Measurements from ENCODE around the gene TEX55. TPM values are rescaled to one million over a fixed set of nuclear protein-coding genes. Genes with fewer than 3 reads are reported as not detected.
"Not testable (repeated sequence)": the region's sequence is repeated elsewhere in the genome, so short reads cannot be mapped to it uniquely, and the experiment has no call there.

Gene TEX55
- polyA plus RNA-seq (ENCODE audit: insufficient read length in 12 of 12) = not detected
- long read RNA-seq, donor 1 = 0 reads
- long read RNA-seq, donor 2 = 0 reads
- long read RNA-seq, donor 3 = 0 reads
- long read RNA-seq, donor 4 = 0 reads
- long read RNA-seq, donor 5 = 0 reads
- long read RNA-seq, donor 6 = 0 reads
- long read RNA-seq, donor 7 = 0 reads
- long read RNA-seq, donor 8 = 0 reads
- long read RNA-seq, donor 9 = 0 reads
- long read RNA-seq, donor 10 = 0 reads
- long read RNA-seq, donor 11 = 0 reads

DNA sequence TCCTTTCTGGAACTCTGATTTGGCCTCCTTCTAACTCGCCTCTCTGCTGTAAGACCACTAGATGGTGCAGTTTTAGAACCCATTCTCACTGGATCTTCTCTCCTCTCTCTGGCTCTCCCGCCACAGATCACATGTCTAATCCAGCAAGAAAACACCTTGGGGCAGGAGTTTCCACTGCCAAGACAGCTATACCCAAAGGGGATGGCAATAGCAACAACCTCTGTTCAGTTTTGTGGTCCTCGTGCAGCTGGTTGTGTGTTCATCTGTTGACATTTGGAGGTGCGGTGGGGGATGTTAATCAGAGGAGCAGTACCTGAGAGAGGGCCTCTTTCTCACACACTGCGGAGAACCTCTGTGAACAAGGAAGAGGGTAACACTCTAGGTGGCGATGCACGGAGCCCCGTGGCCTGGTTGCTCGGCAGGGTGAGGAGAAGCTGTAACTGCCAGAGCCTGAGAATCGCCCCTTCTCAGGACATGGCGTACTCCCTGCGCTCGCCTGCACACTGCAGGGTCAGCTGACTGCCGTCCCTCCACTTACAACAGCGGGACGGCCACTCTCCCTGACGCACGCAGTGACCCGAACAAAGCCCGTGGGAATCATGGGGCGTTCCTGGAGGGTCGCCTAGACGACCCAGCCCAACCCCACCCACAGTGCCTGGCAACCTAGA is at the start of gene TEX55:
TEX55 (plus strand) TSS at position 666 of the 668 bp plus-strand sequence. CDS start 25 bp downstream, outside the sequence.
- peak; percentile 13 for DNase-seq

DNA sequence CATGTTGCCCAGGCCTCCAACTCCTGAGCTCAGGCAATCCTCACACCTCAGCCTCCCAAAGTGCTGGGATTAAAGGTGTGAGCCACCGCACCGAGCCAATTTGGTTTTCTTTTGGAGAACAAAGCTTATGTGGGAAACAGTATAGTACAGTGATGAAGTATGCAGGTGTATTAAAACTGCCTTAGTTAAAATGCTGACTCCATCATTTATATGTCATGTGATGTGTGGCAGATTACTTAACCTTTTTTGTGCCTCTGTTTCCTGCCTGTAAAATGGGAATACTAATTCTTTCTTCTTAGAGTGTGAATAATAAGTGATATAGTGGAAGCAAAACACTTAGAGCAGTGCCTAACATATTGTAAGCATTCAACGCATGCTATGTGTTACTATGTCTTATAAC is 48.0 kb upstream of the TEX55 start:
- DNase-seq = no peak

DNA sequence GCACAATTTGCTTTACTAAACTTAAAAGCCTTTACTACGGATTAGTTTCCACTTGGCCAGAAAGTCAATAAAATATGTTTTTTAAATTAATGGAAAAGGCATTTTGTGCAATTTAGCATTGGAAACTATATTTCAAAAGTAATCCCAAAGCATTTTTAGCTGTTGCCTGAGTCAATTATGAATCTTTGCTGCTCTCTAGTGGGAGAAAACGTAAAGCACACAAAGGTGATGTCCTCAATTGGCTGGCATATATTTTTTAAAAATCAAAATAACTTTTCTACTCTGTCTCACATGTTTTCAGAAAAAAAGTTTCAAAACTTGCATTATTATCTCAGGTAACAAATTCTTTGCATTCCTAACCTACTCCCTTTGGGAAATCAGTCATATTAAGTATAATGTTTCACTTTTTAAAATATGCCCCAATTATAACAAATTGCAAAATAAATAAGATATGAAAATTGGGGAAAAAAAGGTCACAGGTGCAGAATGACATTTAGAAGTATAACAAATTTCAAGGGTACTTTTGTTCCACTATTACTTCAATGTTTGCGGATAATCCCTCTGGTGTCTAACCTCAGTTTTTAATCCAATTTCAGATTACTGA is 47.2 kb upstream of the TEX55 start:
- DNase-seq = peak; percentile 48

DNA sequence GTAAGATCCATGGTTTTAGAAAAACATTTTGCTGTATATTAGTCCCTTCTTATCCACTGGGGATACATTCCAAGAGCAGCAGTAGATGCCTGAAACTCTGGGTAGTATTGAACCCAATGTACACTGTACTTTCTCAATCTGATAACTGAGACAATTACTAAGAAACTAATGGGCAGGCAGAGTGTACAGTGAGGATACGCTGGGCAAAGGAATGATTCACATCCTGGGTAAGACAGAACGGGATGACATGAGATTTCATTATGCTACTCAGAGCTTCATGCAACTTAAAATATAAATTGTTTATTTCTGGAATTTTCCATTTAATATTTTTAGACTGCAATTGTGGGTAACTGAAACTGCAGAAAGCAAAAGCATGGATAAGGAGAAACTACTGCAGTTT is 46.2 kb upstream of the TEX55 start:
- no peak for DNase-seq

DNA sequence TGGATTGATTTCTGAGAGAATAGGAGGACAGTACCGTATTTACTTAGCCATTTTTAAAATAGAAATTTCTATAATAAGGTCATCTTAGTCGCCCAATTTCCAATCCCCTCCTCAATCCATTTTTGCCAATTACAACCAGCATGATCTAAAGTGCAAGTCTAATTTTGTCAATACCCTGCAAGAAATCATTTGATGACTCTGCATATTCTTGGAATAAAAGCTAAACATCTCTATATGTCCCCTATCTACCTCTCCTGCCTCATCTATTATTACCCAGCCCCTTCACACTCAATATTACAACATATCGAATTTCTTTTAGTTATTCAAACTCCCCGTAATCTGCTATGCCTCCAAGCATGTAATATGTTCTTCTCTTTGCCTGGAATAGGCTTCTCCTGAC is 41.9 kb upstream of the TEX55 start:
- DNase-seq = no peak

DNA sequence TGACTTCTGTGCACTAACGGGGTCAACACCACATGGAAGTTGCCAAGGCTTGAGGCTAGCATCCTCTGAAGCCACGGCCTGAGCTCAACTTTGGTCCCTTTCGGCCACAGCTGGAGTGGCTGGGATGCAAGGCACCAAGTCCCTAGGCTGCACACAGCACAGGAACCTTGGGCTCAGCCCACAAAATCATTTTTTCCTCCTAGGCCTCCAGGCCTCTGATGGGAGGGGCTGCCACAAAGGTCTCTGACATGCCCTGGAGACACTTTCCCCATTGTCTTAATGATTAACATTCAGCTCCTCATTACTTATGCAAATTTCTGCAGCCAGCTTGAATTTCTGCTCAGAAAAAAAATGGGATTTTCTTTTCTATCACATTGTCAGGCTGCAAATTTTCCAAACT is 27.6 kb upstream of the TEX55 start:
- DNase-seq = not testable (repeated sequence)

DNA sequence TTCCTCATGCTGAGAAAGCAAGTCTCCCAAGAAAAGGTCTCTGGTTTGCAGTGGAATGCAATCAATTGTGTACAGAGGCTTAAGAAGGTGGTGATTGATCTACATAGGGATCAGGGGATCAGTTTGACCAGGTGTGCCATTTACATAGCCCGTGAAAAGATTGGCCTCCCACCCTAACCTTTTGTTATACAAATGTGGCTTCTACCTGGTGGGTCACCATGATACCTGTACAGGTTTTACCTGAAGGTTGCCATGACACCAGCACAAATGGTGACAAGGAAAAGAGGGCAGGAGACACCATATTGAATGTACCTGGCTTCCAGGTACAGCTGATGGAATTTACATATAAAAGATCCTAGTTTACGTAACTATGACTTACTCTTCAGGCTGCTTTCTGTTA is 25.5 kb upstream of the TEX55 start:
- DNase-seq = no peak

DNA sequence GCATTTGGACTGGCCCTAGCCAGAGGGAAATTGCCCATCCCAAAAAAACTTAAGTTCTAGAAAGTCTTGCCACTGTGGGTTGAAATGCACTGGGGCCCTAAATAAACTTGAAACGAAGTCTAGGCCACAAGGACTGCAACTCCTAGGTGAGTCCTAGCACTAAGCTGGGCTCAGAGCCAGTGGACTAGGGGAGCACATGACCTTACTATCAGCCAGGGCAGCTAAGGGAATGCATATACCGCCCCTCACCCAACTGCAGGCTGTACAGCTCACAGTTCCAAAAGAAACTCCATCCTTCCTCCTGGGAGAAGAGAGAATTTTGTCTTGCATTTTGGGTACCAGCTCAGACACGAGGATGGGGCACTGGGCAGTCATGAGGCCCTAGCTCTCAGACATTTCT is 23.6 kb upstream of the TEX55 start:
- no peak for DNase-seq

DNA sequence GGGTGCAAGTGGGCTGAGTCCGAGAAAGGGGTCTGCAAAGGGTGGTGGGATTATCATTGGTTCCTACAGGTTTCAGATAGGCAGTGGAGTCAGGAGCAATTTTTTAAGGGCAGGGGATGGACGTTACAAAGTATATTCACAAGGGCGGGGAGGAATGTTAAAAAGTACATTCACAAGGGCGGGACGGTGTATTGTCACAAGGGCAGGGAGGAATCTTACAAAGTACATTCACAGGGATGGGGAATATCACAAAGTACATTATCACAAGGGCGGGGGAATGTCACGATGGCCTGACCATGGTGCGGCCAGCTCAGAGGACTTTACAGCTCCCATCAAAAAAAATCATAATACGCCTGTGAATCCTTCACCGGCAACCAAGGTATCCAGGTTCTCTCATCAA is 20.6 kb upstream of the TEX55 start:
- no peak for DNase-seq

DNA sequence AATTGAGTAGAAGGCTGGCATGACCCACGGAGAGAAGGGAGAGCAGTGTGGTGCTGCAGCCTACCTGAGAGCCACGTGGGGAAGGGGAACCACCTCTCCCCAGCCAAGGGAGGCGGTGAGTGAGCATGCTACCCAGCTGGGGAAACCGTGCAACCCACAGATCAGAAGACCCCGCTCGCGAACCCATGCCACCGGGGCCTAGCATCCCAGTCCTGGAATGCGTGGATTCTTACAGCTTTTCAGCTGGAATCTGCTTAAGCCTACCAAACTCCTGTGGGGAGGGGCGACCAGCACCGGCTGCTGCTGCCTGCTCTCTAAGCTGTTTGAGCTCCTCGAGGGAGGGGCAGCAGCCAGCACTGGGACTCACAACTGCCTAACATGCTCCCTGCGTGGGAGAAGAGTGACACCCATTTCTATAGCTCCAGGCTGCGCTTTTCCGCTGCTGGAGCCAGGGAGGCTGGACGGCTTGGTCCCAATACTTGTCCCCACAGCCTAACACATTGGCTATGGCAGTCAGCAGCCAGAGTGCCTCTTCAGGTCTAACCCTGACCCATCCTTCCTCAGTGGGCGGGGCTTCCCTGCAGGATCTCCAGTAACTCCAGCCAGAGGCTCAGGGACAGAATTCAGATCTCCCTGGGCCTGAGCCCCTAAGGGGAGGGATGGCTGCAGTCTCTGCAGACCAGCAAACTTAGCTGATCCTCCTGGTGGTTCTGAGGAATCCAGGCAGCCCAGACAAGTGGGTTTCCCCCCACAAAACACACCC is 20.0 kb upstream of the TEX55 start:
- DNase-seq = no peak

DNA sequence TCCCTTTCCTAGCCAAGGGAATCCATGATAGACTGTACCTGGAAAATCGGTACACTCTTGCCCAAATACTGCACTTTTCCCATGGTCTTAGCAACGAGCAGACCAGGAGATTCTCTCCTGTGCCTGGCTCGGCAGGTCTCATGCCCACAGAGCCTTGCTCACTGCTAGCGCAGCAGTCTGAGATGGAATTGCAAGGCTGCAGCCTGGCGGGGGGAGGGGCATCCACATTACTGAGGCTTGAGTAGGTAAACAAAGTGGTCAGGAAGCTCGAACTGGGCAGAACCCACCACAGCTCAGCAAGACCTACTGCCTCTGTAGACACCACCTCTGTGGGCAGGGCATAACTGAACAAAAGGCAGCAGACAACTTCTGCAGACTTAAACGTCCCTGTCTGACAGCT is 15.7 kb upstream of the TEX55 start:
- DNase-seq = not testable (repeated sequence)

DNA sequence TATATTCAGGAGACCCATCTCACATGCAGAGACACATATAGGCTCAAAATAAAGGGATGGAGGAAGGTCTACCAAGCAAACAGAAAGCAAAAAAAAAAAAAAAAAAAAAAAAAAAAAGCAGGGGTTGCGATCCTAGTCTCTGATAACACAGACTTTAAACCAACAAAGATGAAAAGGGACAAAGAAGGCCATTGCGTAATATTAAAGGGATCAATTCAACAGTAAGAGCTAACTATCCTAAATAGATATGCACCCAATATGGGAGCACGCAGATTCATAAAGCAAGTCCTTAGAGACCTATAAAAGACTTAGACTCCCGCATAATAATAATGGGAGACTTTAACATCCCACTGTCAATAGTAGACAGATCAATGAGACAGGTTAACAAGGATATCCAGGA is 13.7 kb upstream of the TEX55 start:
- DNase-seq = not testable (repeated sequence)

DNA sequence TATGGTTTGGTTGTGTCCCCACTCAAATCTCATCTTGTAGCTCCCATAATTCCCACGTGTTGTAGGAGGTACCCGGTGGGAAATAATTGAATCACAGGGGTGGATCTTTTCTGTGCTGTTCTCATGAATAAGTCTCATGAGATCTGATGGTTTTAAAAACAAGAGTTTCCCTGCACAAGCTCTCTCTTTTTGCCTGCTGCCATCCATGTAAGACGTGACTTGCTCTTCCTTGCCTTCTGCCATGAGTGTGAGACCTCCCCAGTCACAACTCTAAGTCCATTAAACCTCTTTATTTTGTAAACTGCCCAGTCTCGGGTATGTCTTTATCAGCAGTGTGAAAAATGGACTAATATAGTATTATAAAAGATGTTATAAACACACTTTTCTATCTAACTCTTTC is 6.6 kb upstream of the TEX55 start:
- not testable (repeated sequence) for DNase-seq

DNA sequence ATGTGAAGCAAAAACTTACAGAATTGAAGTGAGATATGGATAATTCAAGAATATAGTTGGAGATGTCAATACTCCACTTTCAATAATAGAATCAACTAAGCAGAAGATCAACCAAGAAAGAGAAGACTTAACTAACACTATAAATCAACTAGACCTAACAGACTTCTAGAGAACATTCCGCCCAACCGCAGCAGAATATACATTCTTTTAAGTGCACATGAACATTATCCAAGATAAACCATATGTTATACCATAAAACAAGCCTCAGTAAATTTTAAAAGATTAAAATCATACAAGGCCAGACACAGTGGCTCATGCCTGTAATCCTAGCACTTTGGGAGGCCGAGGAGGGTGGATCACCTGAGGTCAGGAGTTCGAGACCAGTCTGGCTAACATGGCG is 5.5 kb upstream of the TEX55 start:
- no peak for DNase-seq

DNA sequence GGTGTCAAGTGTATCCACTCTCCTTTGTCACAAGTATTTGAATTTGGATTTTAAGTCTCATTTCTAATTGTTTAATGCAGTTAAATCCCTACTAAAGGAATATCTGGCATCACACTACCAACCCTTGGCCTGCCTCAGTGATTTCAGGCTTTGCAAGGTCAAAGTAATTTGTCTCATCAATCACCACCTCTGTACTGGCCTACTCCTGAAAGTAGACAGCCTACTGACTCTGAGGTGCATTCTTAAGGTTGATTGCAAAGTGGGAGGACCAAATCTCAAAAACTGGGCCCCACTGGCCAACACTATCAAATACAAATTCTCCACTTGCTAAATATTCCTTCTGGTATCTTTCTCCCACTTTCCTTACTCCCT is 851 bp upstream of the TEX55 start:
- no peak for DNase-seq

DNA sequence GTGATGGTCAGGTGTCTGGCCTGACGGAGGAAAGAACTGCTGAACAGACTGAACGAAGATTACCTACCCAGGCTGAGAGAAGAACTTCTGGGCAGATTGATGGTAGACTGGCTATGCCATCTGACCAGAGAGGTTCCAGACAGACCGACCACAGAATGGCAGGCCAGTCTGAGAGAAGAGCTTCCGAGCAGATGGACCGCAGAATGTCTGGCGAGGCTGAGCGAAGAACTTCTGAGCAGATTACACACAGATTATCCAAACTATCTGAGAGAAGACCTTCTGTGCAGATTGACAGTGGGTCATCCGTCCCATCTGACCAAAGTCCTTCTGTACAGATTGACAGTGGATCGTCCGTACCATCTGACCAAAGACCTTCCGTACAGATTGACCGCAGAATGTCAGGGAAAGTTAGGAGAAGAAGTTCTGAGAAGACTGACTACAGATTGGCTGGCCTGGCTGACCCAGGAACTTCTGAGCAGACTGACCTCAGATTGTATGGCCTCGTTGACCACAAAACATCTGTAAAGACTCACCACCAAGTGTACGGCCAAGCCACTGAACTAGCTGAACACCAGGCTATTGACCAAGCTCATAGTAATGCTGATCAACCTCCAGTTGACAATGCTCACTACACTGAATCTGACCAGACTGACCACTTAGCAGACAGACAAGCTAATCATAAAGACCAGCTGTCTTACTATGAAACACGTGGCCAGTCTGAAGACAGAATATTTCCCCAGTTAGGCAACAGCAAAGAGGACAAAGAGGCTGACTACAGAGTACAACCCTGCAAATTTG is 812 bp downstream of the TEX55 start:
- DNase-seq = no peak

DNA sequence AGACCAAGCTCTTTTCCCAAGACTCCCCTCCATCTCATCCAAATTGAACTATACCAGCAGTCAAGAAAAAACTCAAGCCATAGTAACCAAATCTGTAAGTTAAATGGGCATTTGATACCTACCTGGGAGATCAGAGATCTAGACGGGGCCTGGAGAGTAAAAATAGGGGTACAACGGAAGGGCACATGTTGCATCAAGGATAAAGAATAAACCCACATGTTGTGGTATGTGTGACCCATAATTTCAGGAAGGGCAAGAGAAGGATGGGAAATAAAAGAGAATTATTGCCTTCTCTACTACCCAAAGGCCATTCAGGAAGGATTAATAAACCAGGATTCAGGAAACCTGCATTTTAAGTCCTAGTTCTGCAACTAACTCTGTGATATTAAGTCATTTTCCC is 1.5 kb downstream of the TEX55 start:
- no peak for DNase-seq

DNA sequence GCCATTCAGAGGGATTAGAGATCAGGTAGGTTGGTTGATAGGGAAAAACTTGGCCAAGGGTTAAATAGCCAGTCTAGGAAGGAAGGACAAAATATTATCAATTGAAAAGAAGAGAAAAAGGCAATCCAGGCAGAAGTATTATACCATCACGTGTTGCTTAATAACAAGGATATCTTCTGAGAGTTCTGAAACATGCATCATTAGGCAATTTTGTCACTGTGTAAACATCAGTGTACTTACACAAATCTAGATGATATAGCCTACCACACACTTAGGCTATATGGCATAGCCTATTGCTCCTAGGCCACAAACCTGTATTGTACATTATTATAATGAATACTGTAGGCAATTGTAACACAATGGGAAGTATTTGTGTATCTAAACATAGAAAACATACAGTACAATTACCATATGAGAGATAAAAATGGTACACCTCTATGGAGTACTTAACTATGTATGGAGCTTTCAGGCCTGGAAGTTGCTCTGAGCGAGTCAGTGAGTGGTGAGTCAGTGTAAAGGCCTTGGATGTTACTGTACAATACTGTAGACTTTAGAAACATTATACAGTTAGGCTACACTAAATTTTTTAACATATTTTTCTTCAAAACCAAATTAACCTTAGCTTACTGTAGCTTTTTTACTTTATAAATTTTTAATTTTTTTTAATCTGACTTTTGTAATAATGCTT is 2.7 kb downstream of the TEX55 start:
- no peak for DNase-seq

DNA sequence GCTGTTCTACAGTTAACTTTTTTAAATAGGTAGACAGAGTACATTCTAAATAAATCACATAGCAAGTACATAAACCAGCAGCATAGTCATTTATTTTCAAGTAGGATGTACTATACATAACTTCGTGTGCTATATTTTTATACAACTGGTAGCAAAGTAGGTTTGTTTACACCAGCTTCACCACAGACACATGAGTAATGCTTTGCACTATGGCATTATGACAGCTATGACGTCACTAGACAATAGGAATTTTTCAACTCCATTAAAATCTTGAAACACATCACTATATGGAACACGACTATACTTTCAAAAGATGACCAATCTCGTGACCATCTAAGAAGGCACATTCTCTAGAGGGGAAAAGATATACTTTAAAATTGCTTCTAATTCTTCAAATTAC is 3.5 kb downstream of the TEX55 start:
- DNase-seq = no peak

DNA sequence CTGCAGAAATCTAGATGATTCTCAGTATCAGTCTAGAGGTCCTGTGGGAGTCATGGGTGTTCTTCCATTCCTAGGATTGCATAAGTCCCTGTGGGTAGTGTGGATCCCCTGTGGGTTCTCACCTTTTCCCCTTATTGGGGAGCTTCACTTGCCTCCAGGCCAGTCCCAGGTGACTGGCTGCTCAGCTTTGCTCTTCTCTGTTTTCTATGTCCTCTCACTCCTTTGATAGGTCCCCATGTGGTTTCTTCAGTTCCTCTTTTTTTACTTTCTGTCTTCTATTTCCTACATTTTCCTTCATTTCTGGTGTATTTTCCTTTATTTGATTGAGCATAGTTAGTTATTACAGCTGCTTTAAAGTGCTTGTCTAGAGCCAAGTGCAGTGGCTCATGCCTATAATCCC is 10.9 kb downstream of the TEX55 start:
- no peak for DNase-seq

DNA sequence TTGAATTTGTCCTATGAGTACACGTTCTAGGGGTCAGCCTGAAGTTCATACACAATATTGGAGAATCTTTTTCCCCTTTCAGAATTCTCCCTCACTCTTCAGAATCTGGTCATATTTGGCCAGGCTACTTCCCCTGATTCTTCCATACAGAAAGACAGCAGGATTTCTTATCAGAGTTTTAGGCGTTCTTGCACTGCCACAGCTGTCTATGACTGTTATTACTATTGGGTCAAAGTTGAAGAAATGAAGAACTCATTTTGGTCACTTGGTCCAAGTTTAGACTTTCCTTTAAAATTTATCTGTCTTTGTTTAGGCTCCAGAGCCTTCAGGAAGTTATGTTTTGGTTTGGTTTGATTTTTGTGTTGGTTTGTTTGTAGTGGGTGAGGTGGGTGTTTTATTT is 12.0 kb downstream of the TEX55 start:
- no peak for DNase-seq

Data from muscle of arm (tissue), 14 donors.